Right lobe of liver (tissue), 6 donors: ENCODE measurements around the gene SYCP1. TPM values are rescaled to one million over a fixed set of nuclear protein-coding genes. Genes with fewer than 3 reads are reported as not detected.
"Not testable (repeated sequence)": the region's sequence is repeated elsewhere in the genome, so short reads cannot be mapped to it uniquely, and the experiment has no call there.

ENCODE experiments used
- ATAC-seq, 4 donors: fragments of 200-7000 bp; cut with Tn5 transposase; one replicate each; pipeline ENCODE4 v1.9.1; 2020; ENCODE audit warnings: mild to moderate bottlenecking in 4 of 4, moderate library complexity in 4 of 4
- DNase-seq, 3 donors: peaks; one replicate each; pipeline ENCODE4 v3.0.0-alpha.2; 2020
- H3K27ac ChIP-seq, 3 donors: fragments of 200-600 bp; one replicate each; pipeline ENCODE4 v1.8.0; 2022
- H3K27me3 ChIP-seq, 2 donors: fragments of 200-600 bp; one replicate each; pipeline ENCODE4 v1.8.0; 2022
- H3K36me3 ChIP-seq, 4 donors: fragments of 200-600 bp; sonication (generic) in 1 of 4; one replicate each; pipeline versions ENCODE4 v1.5.1 to v1.8.0; 2017 to 2022; ENCODE audit warnings: control low read depth in 1 of 4
- H3K4me1 ChIP-seq, 4 donors: fragments of 200-600 bp; sonication (generic) in 1 of 4; one replicate each; pipeline versions ENCODE4 v1.5.1 to v1.8.0; 2017 to 2022; ENCODE audit warnings: control low read depth in 1 of 4
- H3K4me3 ChIP-seq, 3 donors: fragments of 200-600 bp; one replicate each; pipeline ENCODE4 v1.8.0; 2022
- H3K9me3 ChIP-seq, 4 donors: fragments of 200-600 bp; sonication (generic) in 1 of 4; one replicate each; pipeline versions ENCODE4 v1.5.1 to v1.8.0; 2017 to 2022; ENCODE audit warnings: control low read depth in 1 of 4
- POLR2A ChIP-seq: fragments of 450-650 bp; IDR thresholded peaks from one replicate; pipeline ENCODE4 v1.6.1; 2017; ENCODE audit warnings: antibody characterized with exemption, mild to moderate bottlenecking
- WGBS: methylation state at CpG from one replicate; pipeline ENCODE4 v1.1.6; 2018; ENCODE audit warnings: low coverage, low lambda C conversion rate; ENCODE audit not compliant: insufficient coverage; ENCODE audit errors: missing lambda C conversion rate; 5-methylcytosine and 5-hydroxymethylcytosine counted together
- intact Hi-C, 2 donors: fragments of 100-400 bp; cut with DNase I; formaldehyde crosslinking; loops; one replicate each; pipeline versions ENCODE4 v1.11.2 to v1.14.1; 2022
- total RNA-seq, 6 experiments: library from RNA; depleted of rRNA in 2 of 6; stranded (reverse); fragments of >200 nt in 2 of 6; fragmentation: NEBNext Ultra II Directional in 3 of 6; extraction: Animal tissue kit (Norgen Biotek cat#: 25700) in 3 of 6; gene quantifications; one replicate each; pipeline versions ENCODE4 v1.1.0 to v1.2.4, GENCODE V29; 2016 to 2023
- TF ChIP-seq, protein P1 (sequence below), 4 donors: fragments of 200-600 bp in 3 of 4; fragments of 450-650 bp in 1 of 4; IDR thresholded peaks; one replicate each; pipeline versions ENCODE4 v1.5.1 to v1.8.0; 2016 to 2022; ENCODE audit warnings: antibody characterized with exemption in 4 of 4, mild to moderate bottlenecking in 2 of 4
- donor health status: DM: no; HTN: yes; CAD: no.
- donor health status: DM: no; HTN: no; CAD: no.
- donor health status: DM: no; HTN: no; CAD: no.
- donor health status: DM: no; HTN: yes; CAD: no.
- donor health status: DM: no; HTN: yes; CAD: no.

Gene SYCP1
- total RNA-seq, 6 experiments from 2014 or later = not detected

DNA sequence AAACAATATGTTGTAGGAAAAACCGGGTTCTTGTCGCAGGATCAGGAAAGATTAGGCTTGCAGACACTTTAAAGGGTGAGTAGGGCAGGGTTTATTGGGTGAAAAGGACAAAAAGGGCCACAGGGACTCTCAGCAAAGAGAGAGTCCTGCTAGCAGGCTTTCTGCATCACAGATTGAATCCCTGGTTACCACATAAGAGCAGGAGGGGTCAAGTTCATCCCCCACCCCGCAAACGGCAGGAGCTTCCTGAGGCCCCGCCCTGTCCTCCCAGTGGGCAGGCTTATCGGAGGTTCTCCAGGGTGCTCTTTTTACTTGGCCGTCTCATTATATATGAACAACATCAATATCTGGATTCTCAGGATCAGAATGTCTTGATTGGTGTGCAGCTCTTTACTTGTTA, 47.7 kb downstream of the SYCP1 start:
- no peak for DNase-seq
- TF ChIP-seq, protein P1, sequence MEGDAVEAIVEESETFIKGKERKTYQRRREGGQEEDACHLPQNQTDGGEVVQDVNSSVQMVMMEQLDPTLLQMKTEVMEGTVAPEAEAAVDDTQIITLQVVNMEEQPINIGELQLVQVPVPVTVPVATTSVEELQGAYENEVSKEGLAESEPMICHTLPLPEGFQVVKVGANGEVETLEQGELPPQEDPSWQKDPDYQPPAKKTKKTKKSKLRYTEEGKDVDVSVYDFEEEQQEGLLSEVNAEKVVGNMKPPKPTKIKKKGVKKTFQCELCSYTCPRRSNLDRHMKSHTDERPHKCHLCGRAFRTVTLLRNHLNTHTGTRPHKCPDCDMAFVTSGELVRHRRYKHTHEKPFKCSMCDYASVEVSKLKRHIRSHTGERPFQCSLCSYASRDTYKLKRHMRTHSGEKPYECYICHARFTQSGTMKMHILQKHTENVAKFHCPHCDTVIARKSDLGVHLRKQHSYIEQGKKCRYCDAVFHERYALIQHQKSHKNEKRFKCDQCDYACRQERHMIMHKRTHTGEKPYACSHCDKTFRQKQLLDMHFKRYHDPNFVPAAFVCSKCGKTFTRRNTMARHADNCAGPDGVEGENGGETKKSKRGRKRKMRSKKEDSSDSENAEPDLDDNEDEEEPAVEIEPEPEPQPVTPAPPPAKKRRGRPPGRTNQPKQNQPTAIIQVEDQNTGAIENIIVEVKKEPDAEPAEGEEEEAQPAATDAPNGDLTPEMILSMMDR (IDR thresholded peaks at IDR 0.05) = no peak
- TF ChIP-seq POLR2A = no peak
- H3K27ac ChIP-seq = no peak overlapping the region
- no peaks in the 10 kb centered on the region for H3K27me3 ChIP-seq
- 32% methylated on average over 7 of the region's 7 CpGs for WGBS
- ATAC-seq = no peak
- no peak overlapping the region for H3K4me3 ChIP-seq
- no peaks in the 10 kb centered on the region for H3K4me1 ChIP-seq
- intact Hi-C loops = no loop called here
- no peaks in the 10 kb centered on the region for H3K36me3 ChIP-seq
- no peaks in the 10 kb centered on the region for H3K9me3 ChIP-seq

DNA sequence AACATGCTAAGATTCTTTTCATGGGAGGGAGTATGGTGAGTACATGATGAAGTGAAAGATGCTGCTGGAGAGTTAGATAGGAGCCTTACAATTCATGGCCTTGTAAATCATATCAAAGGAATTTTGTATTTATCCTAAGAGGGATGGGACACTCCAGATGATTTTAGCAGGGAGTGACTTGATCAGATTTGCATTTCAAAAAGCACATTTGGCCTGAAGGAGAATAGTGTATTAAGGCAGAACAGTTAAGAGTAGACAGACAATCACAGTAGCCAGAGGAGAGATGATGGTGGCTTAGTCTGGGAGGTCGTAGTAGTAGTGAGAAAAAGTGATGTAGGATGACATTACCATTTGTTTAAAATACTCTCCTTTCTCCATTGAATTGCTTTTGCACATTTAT, 48.8 kb downstream of the SYCP1 start:
- 50% methylated on average over 1 of the region's 1 CpG for WGBS
- Histone ChIP-seq H3K27me3 (no peaks in the 10 kb centered on the region), H3K4me3 (no peak overlapping the region), H3K36me3 (no peaks in the 10 kb centered on the region), H3K4me1 (no peaks in the 10 kb centered on the region), H3K9me3 (no peaks in the 10 kb centered on the region), H3K27ac (no peak overlapping the region)
- ATAC-seq (no peak), DNase-seq (no peak)
- intact Hi-C loops = no loop called here
- TF ChIP-seq, protein P1 (IDR thresholded peaks at IDR 0.05) = no peak
- TF ChIP-seq POLR2A = no peak

DNA sequence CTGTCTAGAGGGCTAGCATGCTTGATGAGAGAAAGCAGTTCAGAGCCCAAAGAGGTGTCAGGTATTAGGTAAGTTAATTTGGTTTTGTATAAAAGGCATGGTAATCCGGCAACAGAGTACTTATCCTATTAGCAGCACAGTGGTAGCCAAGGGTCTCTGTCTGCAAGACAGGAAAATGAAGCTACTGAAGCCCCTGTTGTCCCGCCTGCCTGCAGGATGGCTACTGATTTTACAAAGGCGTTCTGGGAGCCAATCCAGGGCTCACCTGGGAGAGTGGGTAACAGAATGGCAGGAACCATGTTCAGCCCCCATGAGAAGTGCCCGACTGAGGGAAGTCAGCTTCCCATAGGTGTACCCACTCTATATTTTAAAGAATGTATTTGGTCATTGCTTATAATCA, 61.1 kb downstream of the SYCP1 start:
- H3K36me3 ChIP-seq, intact Hi-C loops, ATAC-seq, H3K4me3 ChIP-seq, H3K27ac ChIP-seq, H3K9me3 ChIP-seq, H3K27me3 ChIP-seq, H3K4me1 ChIP-seq, DNase-seq: not testable (repeated sequence)
- 51% methylated on average over 4 of the region's 4 CpGs for WGBS

DNA sequence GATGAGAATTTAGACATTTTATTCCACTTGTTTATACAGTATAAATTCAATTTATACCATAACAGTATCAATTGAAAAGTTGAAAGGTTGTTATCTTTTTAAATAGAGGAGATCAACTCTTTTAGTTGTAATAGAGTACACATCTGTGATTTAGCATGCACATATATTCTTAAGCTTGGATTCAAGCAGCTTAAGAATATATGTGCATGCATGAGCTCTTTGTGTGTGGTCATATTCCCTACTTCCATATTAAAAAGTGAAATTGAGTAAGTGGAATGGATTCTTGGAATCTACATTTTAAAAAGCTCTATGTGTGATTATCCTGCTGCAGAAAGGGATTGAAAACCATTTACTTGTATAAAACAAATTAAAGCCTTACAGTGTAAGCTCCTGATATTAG, 71.9 kb downstream of the SYCP1 start:
- DNase-seq (no peak), ATAC-seq (no peak)
- no peaks in the 10 kb centered on the region for H3K9me3 ChIP-seq
- no peaks in the 10 kb centered on the region for H3K4me1 ChIP-seq
- H3K36me3 ChIP-seq = no peaks in the 10 kb centered on the region
- intact Hi-C loops = no loop called here
- H3K27me3 ChIP-seq = no peaks in the 10 kb centered on the region
- H3K4me3 ChIP-seq = no peak overlapping the region
- no peak overlapping the region for H3K27ac ChIP-seq
- TF ChIP-seq POLR2A = no peak
- TF ChIP-seq, protein P1 (IDR thresholded peaks at IDR 0.05) = no peak

DNA sequence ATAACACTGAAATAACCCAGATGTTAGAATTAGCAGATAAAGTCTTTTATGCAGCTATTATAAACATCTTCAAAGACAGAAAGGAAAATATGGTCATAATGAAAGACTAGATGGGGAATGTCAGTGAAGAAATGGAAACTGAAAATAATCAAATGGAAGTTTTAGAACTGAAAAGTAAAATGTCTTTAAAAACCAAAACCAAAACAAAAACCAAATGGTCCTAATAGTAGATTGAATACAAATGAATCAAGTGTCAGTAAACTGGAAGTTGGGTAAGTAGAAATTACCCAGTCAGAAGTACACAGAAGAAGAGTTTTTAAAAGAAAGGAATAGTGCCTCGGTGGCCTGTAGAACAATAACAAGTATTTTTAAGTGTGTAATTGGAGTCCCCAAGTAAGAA, 72.7 kb downstream of the SYCP1 start:
- no peak overlapping the region for H3K27ac ChIP-seq
- TF ChIP-seq, protein P1 (IDR thresholded peaks at IDR 0.05) = no peak
- no peak for TF ChIP-seq POLR2A
- intact Hi-C loops = no loop called here
- no peak for DNase-seq
- no peak overlapping the region for H3K4me3 ChIP-seq
- 82% methylated on average over 1 of the region's 1 CpG for WGBS
- no peaks in the 10 kb centered on the region for H3K4me1 ChIP-seq
- no peaks in the 10 kb centered on the region for H3K27me3 ChIP-seq
- no peaks in the 10 kb centered on the region for H3K9me3 ChIP-seq
- H3K36me3 ChIP-seq = no peaks in the 10 kb centered on the region
- ATAC-seq = no peak
